GM19372 (cell line): ENCODE results near the gene OR2D2.
"Not testable (repeated sequence)": the region's sequence is repeated elsewhere in the genome, so short reads cannot be mapped to it uniquely, and the experiment has no call there.

Experiments used
- ATAC-seq: cut with Tn5 transposase; IDR thresholded peaks from one replicate; pipeline ENCODE4 v1.9.1; 2021; ENCODE audit warnings: mild to moderate bottlenecking, low read depth, moderate library complexity; ENCODE audit not compliant: unreplicated experiment

Gene OR2D2

GRCh38 chr11:6887711-6888110, 4.6 kb downstream of the OR2D2 start:
- ATAC-seq: not testable (repeated sequence)

- ATAC-seq: no peak
Measured at GRCh38 chr11:6882751-6883150, 9.5 kb downstream of the OR2D2 start.

DNA sequence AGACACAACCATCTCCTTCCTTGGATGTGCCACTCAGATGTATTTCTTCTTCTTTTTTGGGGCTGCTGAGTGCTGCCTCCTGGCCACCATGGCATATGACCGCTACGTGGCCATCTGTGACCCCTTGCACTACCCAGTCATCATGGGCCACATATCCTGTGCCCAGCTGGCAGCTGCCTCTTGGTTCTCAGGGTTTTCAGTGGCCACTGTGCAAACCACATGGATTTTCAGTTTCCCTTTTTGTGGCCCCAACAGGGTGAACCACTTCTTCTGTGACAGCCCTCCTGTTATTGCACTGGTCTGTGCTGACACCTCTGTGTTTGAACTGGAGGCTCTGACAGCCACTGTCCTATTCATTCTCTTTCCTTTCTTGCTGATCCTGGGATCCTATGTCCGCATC, 15.4 kb downstream of the OR2D2 start:
- ATAC-seq: no peak

GRCh38 chr11:6876325-6876724, 16.0 kb downstream of the OR2D2 start, which contains the start of gene OR10A4:
TSS of gene OR10A4 (plus strand) at chr11:6876625. CDS start at chr11:6876648, 23 bp downstream.
- no peak for ATAC-seq

- no peak for ATAC-seq
Measured at GRCh38 chr11:6875761-6876160, 16.5 kb downstream of the OR2D2 start.

- no peak for ATAC-seq
Measured at GRCh38 chr11:6871278-6871677, 21.0 kb downstream of the OR2D2 start.

- ATAC-seq: no peak
Measured at GRCh38 chr11:6864438-6864837, 27.9 kb downstream of the OR2D2 start.

DNA sequence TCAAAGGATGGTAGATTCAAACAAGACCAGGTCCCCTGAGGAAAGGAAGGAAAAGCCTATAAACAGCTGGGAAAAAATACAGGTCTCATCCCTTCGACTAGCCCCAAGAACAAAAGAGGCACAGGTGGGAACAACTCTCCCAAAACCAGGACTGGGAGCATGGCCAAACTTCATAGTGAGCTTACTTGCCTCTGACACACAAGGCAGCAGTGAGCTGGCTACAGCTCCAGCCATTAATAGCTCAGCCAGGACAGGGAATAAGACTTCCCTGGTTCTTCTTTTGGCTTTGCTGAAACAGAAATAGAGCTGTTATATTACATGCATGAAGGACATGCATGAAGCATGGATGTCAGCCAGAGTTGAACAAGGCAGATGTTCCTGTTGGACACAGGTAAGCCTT, 29.3 kb downstream of the OR2D2 start, which contains the start of gene OR10A2:
Gene OR10A2, plus strand, starts transcription at position 97 of the 400 bp plus-strand sequence. CDS start 6,698 bp downstream, outside the sequence.
- ATAC-seq: no peak

GRCh38 chr11:6856871-6857270, 35.4 kb downstream of the OR2D2 start:
- no peak for ATAC-seq

DNA sequence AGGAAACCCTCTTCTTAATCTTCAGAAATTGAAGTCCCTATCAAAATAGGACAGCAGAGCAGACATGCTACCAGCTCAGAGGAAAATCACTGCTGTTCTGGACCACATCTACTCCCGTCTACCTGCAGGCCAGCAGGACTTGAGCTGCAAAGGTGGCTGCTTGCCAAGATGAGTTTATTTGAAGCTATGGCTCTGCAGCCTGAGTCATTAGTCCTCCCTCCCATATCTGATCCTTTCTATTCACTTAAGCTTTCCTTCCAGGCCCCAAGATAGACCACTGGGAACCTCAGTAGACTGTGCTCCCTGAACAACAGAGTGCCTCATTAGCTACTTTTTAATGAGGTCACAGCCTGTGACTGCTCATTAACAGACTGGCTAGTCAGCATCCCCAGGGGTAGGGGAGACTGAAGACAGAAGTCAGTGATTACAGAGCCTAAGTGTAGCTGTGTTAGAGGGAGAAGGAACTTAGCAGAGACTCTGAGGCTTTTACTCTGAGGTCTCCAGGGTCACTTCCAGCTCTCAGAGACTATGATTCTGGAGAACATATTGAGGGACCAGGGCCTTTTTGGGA, 36.2 kb downstream of the OR2D2 start:
- ATAC-seq: no peak

GRCh38 chr11:6854801-6855200, 37.5 kb downstream of the OR2D2 start:
- ATAC-seq: not testable (repeated sequence)

GRCh38 chr11:6850526-6850925, 41.8 kb downstream of the OR2D2 start:
- ATAC-seq: no peak

GRCh38 chr11:6845383-6845782, 46.9 kb downstream of the OR2D2 start, which contains the start of gene OR10A5:
TSS of gene OR10A5 (plus strand) at chr11:6845683. CDS start at chr11:6845683, 0 bp downstream.
- ATAC-seq: no peak

GRCh38 chr11:6844356-6844755, 47.9 kb downstream of the OR2D2 start:
- no peak for ATAC-seq

GRCh38 chr11:6843670-6844069, 48.6 kb downstream of the OR2D2 start:
- ATAC-seq: no peak

DNA sequence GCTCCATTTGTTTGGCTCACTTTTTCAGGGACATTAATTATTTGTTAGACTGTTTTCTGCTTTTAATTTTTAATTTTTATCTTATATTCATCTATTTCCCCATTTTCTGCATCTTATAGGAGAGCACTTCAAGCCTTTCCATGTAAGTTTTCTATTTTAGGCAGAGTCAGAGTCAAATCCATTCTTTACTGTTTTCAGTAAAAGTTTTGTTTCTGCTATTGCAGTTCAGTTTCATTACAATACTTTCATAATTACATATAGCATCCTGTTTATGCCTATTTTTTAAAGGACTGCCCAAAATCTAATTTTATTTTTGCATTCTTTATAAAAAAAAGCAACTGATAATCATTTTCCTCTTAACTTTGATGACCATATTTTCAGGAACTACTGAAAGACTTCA, 50.6 kb downstream of the OR2D2 start:
- no peak for ATAC-seq
